T-cell (primary cell): ENCODE measurements around the gene OR6B2. TPM values are rescaled to one million over a fixed set of nuclear protein-coding genes. Genes with fewer than 3 reads are reported as not detected.

Experiments
- ATAC-seq, 4 experiments: fragments of 200-7000 bp in 3 of 4; fragments of 150-1000 bp in 1 of 4; cut with Tn5 transposase; replicated peaks in 1 of 4; 1 replicate in 3 of 4; 2 replicates in 1 of 4; pipeline ENCODE4 v1.10.0; 2021; ENCODE audit warnings: moderate library complexity in 3 of 4, mild to moderate bottlenecking in 2 of 4, moderate number of reproducible peaks in 1 of 4
- CTCF ChIA-PET, 2 donors: fragments of 300-600 bp; sonication (Branson Sonifier 250); formaldehyde crosslinking; loops; one replicate each; lab custom pipeline; 2022; ENCODE audit warnings: antibody characterized with exemption in 2 of 2; lab: Charles Lee
- POLR2A ChIA-PET, 2 donors: fragments of 300-600 bp; sonication (Branson Sonifier 250); formaldehyde crosslinking; loops; one replicate each; lab custom pipeline; 2022; ENCODE audit warnings: antibody characterized with exemption in 2 of 2; lab: Charles Lee
- DNase-seq, 35 experiments: peaks; one replicate each; pipeline versions ENCODE4 v3.0.0 to v3.0.0-alpha.2; 2013 to 2023
- H3K27ac ChIP-seq: one replicate; pipeline ENCODE4 v1.5.1; 2013; ENCODE audit warnings: low read length
- H3K27me3 ChIP-seq, 2 experiments: replicated peaks in 1 of 2; 1 replicate in 1 of 2; 2 replicates in 1 of 2; pipeline versions ENCODE4 v1.6.1 to v1.7.0; 2013; ENCODE audit warnings: low read length in 1 of 2, mixed read lengths in 1 of 2; ENCODE audit not compliant: control insufficient read depth in 2 of 2, insufficient read depth in 2 of 2; ENCODE audit errors: extremely low read depth in 1 of 2
- H3K36me3 ChIP-seq, 2 donors: 1 replicate in 1 of 2; 2 replicates in 1 of 2; pipeline versions ENCODE4 v1.6.1 to v1.7.0; 2013; ENCODE audit warnings: low read length in 1 of 2; ENCODE audit not compliant: control insufficient read depth in 2 of 2, insufficient read depth in 1 of 2; ENCODE audit errors: extremely low read depth in 1 of 2
- H3K4me1 ChIP-seq, 2 experiments: 1 replicate in 1 of 2; 2 replicates in 1 of 2; pipeline versions ENCODE4 v1.6.1 to v1.7.0; 2013; ENCODE audit warnings: low read length in 2 of 2, mixed read lengths in 1 of 2; ENCODE audit not compliant: insufficient read depth in 2 of 2, control insufficient read depth in 1 of 2; ENCODE audit errors: extremely low read depth in 1 of 2
- H3K4me3 ChIP-seq, 2 donors: 1 replicate in 1 of 2; 2 replicates in 1 of 2; pipeline versions ENCODE4 v1.5.1 to v1.7.0; 2013; ENCODE audit warnings: mild to moderate bottlenecking in 2 of 2, low read length in 1 of 2, moderate library complexity in 1 of 2; ENCODE audit not compliant: control insufficient read depth in 1 of 2; ENCODE audit errors: extremely low read depth in 1 of 2
- H3K9me3 ChIP-seq: 2 replicates; pipeline ENCODE4 v1.7.0; 2013
- H3K27ac Mint-ChIP-seq, 2 donors: one replicate each; pipeline ENCODE4 v1.8.0; 2020 to 2021; ENCODE audit warnings: mild to moderate bottlenecking in 2 of 2, mixed read lengths in 2 of 2
- H3K27me3 Mint-ChIP-seq, 2 donors: one replicate each; pipeline ENCODE4 v1.8.0; 2021 to 2022; ENCODE audit warnings: mixed read lengths in 2 of 2
- H3K36me3 Mint-ChIP-seq: one replicate; pipeline ENCODE4 v1.8.0; 2021; ENCODE audit warnings: mixed read lengths
- H3K4me1 Mint-ChIP-seq, 3 donors: one replicate each; pipeline ENCODE4 v1.8.0; 2020 to 2022; ENCODE audit warnings: mixed read lengths in 3 of 3, mild to moderate bottlenecking in 1 of 3
- H3K4me3 Mint-ChIP-seq, 3 donors: one replicate each; pipeline ENCODE4 v1.8.0; 2020 to 2022; ENCODE audit warnings: mild to moderate bottlenecking in 3 of 3, mixed read lengths in 3 of 3, moderate library complexity in 3 of 3
- H3K9me3 Mint-ChIP-seq, 3 donors: one replicate each; pipeline ENCODE4 v1.8.0; 2020 to 2022; ENCODE audit warnings: mixed read lengths in 3 of 3
- WGBS: methylation state at CpG from one replicate; pipeline ENCODE4 v1.1.5; 2013; ENCODE audit warnings: missing lambda C conversion rate; ENCODE audit not compliant: insufficient coverage; 5-methylcytosine and 5-hydroxymethylcytosine counted together
- total RNA-seq, 35 experiments: library from RNA in 6 of 35; stranded (reverse) in 6 of 35; fragments of 120-200 nt in 1 of 35; gene quantifications; one replicate each; pipeline versions ENCODE4 v1.2.1 to v1.2.4 and lab custom pipeline; 2013 to 2026

The OR6B2 gene
- total RNA-seq, 5 donors from 2014 or later (not counting 1 experiment from before 2014, with no cell fraction given) = not detected

DNA sequence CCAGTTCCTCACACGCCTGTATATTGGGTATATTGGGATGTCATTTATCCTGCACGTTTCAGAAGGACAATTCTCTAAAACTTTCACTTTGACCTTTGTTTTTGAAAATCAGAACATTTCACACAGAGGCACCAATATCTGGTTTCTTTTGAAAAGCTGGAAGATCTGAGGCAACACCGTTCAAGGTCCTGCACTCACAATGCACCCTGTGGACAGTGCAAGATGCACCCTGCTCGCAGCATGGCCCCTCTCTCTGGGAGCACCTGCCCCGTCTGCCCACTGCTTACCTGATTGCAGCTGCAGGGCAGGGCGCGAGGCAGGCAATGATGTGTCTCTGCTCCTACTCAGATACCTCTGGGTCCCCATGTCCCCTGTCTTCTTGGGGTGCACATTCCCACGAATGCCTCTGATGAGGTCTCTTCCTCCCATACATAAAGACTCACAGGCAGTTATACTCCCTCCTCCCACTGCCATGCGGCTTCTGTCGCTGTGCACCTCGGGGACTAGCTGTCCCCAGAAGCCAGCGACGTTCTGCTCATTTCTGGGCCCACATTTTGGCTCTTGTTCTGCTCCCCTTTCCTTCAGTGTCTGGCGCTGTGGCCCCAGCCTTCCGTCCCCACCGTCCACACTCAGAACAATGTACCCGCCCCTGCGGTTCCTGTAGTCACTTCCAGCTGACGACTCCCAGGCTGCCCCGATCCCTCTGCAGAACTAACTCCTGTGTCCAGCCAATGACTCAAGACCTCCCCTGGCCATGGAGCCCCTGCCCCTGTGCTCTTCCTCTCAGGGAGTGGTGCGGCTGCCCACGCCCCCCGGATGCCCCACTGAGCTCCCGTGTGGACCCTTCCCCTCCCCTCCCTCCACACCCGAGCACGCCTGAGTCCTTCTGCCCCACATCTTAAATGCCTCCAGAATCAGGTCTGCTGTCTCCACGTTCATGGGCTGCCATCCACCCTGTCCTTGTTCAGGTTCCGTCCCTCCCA, 23.2 kb upstream of the OR6B2 start, which contains the start of gene OR6B3:
TSS of gene OR6B3 (minus strand) at position 349 of the 983 bp plus-strand sequence.
- ChIA-PET CTCF (interaction anchor here in 1 of 2 donors (0.7 kb wide), 1 partner anchor 10 kb away, joined by 3 read pairs; no protein-coding TSS in a partner anchor), POLR2A (no interaction called here)
- Histone ChIP-seq H3K4me3 (no peak within 1 kb of the TSS), H3K27me3 (peaks cover 8 to 59% of the 10 kb centered on the region in 2 experiments), H3K4me1 (no peaks in the 10 kb centered on the region), H3K9me3 (no peaks in the 10 kb centered on the region), H3K36me3 (no peaks in the 10 kb centered on the region), H3K27ac (no peak within 1 kb of the TSS)
- Mint-ChIP-seq H3K9me3 (no peaks in the 10 kb centered on the region), H3K27ac (no peak within 1 kb of the TSS), H3K4me3 (no peak within 1 kb of the TSS), H3K27me3 (peaks cover 41 to 48% of the 10 kb centered on the region in 2 donors), H3K36me3 (no peaks in the 10 kb centered on the region), H3K4me1 (no peaks in the 10 kb centered on the region)
- 58% methylated on average over 26 of the region's 28 CpGs for WGBS
- no peak for DNase-seq
- no peak for ATAC-seq

DNA sequence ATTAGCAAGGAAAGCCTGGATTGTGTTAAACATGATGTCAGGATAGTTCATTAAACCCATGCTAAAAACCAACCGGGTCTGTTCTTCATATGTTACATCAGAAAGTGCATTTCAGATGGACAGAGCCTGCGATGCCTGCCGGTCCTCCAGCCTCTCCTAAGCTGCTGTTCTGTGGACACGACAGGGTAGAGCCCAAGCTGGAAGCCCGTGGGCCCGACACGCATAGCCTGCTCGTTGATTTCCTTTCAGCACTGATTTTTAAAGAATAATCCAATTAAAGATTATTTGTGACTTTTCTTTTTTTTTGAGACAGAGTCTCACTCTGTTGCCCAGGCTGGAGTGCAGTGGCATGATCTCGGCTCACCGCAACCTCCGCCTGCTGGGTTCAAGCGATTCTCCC, 22.3 kb upstream of the OR6B2 start:
- WGBS = 87% methylated on average over 8 of the region's 12 CpGs
- H3K4me1 Mint-ChIP-seq = no peaks in the 10 kb centered on the region
- Histone ChIP-seq H3K9me3 (no peaks in the 10 kb centered on the region), H3K36me3 (no peaks in the 10 kb centered on the region), H3K27me3 (peaks cover 8 to 60% of the 10 kb centered on the region in 2 experiments), H3K4me3 (no peak overlapping the region), H3K27ac (no peak overlapping the region), H3K4me1 (no peaks in the 10 kb centered on the region)
- ChIA-PET CTCF (interaction anchor here (0.7 to 1.3 kb wide), 2 partner anchors 8 to 11 kb away, joined by 3 read pairs; no protein-coding TSS in a partner anchor), POLR2A (no interaction called here)
- H3K4me3 Mint-ChIP-seq = no peak overlapping the region
- peaks cover 41 to 48% of the 10 kb centered on the region in 2 donors for H3K27me3 Mint-ChIP-seq
- H3K27ac Mint-ChIP-seq = no peak overlapping the region
- DNase-seq (no peak), ATAC-seq (no peak)
- H3K9me3 Mint-ChIP-seq = no peaks in the 10 kb centered on the region
- no peaks in the 10 kb centered on the region for H3K36me3 Mint-ChIP-seq

DNA sequence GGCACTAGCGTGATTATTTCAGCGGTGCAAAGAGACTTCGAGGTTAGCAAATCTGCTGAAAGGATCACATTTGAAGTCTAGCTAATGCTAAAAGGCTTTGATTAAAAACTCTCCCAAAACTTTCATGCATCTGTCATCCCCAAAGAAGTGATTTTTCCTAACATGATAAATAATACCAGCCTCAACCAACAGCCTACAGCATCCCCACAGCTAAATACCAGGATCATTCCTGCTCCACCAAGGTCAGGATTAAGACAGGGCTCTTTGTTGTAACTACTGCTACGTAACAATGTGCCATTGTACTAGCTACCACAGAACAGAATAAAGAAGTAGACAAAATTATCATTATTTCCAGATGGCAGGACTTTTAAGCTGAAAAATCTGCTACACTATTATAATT, 21.5 kb upstream of the OR6B2 start:
- ChIA-PET CTCF (interaction anchor here in 1 of 2 donors (0.7 to 1.3 kb wide), 2 partner anchors 9 to 385 kb away, joined by 3 read pairs; no protein-coding TSS in a partner anchor), POLR2A (no interaction called here)
- Histone ChIP-seq H3K27ac (no peak overlapping the region), H3K4me1 (no peaks in the 10 kb centered on the region), H3K4me3 (no peak overlapping the region), H3K27me3 (peaks cover 8 to 52% of the 10 kb centered on the region in 2 experiments), H3K36me3 (no peaks in the 10 kb centered on the region), H3K9me3 (no peaks in the 10 kb centered on the region)
- Mint-ChIP-seq H3K4me3 (no peak overlapping the region), H3K27ac (no peak overlapping the region), H3K4me1 (no peaks in the 10 kb centered on the region), H3K36me3 (no peaks in the 10 kb centered on the region), H3K9me3 (no peaks in the 10 kb centered on the region), H3K27me3 (peaks cover 42 to 46% of the 10 kb centered on the region in 2 donors)
- ATAC-seq = no peak
- WGBS = 77% methylated on average over 3 of the region's 4 CpGs
- no peak for DNase-seq

DNA sequence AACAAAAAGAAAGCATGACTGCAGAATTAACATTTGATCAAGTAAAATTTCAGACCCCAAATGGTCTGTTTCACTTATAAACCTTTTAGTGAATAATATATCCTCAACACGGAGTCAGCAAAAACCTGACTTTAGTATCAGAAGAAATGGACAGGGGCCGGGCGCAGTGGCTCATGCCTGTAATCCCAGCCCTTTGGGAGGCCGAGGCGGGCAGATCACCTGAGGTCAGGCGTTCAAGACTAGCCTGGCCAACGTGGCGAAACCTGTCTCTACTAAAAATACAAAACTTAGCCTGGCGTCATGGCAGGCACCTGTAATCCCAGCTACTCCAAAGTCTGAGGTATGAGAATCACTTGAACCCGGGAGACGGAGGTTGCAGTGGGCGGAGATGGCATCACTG, 20.0 kb upstream of the OR6B2 start:
- Histone ChIP-seq H3K36me3 (no peaks in the 10 kb centered on the region), H3K4me1 (no peaks in the 10 kb centered on the region), H3K27ac (no peak overlapping the region), H3K4me3 (no peak overlapping the region), H3K27me3 (peaks cover 8 to 48% of the 10 kb centered on the region in 2 experiments), H3K9me3 (no peaks in the 10 kb centered on the region)
- Mint-ChIP-seq H3K9me3 (no peaks in the 10 kb centered on the region), H3K4me3 (no peak overlapping the region), H3K4me1 (no peaks in the 10 kb centered on the region), H3K36me3 (no peaks in the 10 kb centered on the region), H3K27ac (no peak overlapping the region), H3K27me3 (peaks cover 41 to 44% of the 10 kb centered on the region in 2 donors)
- POLR2A ChIA-PET = no interaction called here
- CTCF ChIA-PET = no interaction called here
- no peak for ATAC-seq
- DNase-seq = no peak
- WGBS = 88% methylated on average over 5 of the region's 12 CpGs

DNA sequence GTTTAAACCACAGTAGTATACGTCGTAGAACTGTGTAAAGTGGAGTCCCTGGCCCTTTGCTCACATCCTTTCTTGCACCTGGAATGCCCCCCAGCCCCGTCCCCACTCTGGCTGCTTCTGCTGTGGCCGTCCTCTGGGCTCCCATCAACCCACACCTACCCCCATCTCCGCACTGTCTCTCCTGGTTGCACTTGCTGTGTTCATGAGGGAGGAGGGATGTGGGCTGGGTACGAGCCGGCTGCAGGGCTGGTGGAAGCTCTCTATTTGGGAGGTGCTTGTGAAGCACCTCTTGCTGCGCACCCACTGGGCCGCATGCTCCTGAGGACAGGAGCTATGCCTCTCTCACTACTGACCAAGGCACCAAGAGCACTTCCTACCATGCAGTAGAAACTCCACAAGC, 18.0 kb upstream of the OR6B2 start:
- ChIA-PET CTCF (no interaction called here), POLR2A (no interaction called here)
- Histone ChIP-seq H3K27ac (no peak overlapping the region), H3K4me1 (no peaks in the 10 kb centered on the region), H3K9me3 (no peaks in the 10 kb centered on the region), H3K27me3 (peaks cover 7 to 39% of the 10 kb centered on the region in 2 experiments), H3K4me3 (no peak overlapping the region), H3K36me3 (no peaks in the 10 kb centered on the region)
- WGBS = no CpG with 5 or more reads among the region's 9 CpGs
- Mint-ChIP-seq H3K4me1 (no peaks in the 10 kb centered on the region), H3K36me3 (no peaks in the 10 kb centered on the region), H3K27me3 (peaks cover 40 to 41% of the 10 kb centered on the region in 2 donors), H3K4me3 (no peak overlapping the region), H3K27ac (no peak overlapping the region), H3K9me3 (no peaks in the 10 kb centered on the region)
- DNase-seq (no peak), ATAC-seq (no peak)

DNA sequence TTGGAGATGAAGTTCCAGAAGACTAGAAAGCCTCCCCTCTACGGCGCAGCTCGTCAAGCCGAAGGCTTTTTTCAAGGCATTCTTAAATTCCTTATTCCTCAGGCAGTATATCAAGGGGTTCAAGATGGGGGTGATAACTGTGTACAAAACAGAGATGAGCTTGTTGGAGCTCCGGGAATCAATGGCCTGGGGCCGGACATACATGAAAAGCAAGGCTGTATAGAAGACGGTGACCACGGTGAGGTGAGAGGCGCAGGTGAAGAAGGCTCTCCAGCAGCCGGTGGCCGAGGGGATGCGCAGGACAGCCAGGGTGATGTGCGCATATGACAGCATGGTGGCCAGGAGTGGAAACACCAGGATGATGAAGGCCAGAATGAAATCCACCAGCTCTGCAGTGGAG, 14.9 kb upstream of the OR6B2 start:
- peaks cover 41 to 45% of the 10 kb centered on the region in 2 donors for H3K27me3 Mint-ChIP-seq
- 98% methylated on average over 5 of the region's 13 CpGs for WGBS
- no peaks in the 10 kb centered on the region for H3K36me3 ChIP-seq
- CTCF ChIA-PET = no interaction called here
- H3K4me3 Mint-ChIP-seq = no peak overlapping the region
- no peaks in the 10 kb centered on the region for H3K4me1 ChIP-seq
- no peaks in the 10 kb centered on the region for H3K4me1 Mint-ChIP-seq
- no peaks in the 10 kb centered on the region for H3K9me3 ChIP-seq
- H3K9me3 Mint-ChIP-seq = no peaks in the 10 kb centered on the region
- DNase-seq (no peak), ATAC-seq (no peak)
- H3K27me3 ChIP-seq = peaks cover 3 to 51% of the 10 kb centered on the region in 2 experiments
- no peaks in the 10 kb centered on the region for H3K36me3 Mint-ChIP-seq
- no peak overlapping the region for H3K4me3 ChIP-seq
- no peak overlapping the region for H3K27ac ChIP-seq
- no peak overlapping the region for H3K27ac Mint-ChIP-seq
- POLR2A ChIA-PET = no interaction called here
